Stimulated activated effector memory CD8-positive, alpha-beta T cell treated with anti-CD3 and anti-CD28 coated beads, Interleukin-12 subunit alpha, Interleukin-12 subunit beta, amount 100 ng/mL, for 72 hours (primary cell): ENCODE data around the gene NPAS3.

Experiments used
- ATAC-seq: fragments of 150-1000 bp; cut with Tn5 transposase; 2 replicates; pipeline ENCODE4 v1.10.0; 2021
- DNase-seq, 2 donors: peaks; one replicate each; pipeline ENCODE4 v3.0.0; 2021 to 2022; ENCODE audit warnings: low spot score in 2 of 2
- H3K27ac Mint-ChIP-seq: one replicate; pipeline ENCODE4 v1.8.0; 2022; ENCODE audit warnings: mild to moderate bottlenecking, mixed read lengths
- H3K36me3 Mint-ChIP-seq: one replicate; pipeline ENCODE4 v1.8.0; 2022; ENCODE audit warnings: mild to moderate bottlenecking, mixed read lengths
- H3K4me1 Mint-ChIP-seq: one replicate; pipeline ENCODE4 v1.8.0; 2022; ENCODE audit warnings: mixed read lengths
- H3K4me3 Mint-ChIP-seq: one replicate; pipeline ENCODE4 v1.8.0; 2022; ENCODE audit warnings: mild to moderate bottlenecking, mixed read lengths
- H3K9me3 Mint-ChIP-seq: one replicate; pipeline ENCODE4 v1.8.0; 2022; ENCODE audit warnings: mixed read lengths

NPAS3 gene

GRCh38 chr14:32978691-32979255 lies 40.1 kb downstream of the NPAS3 start:
- H3K36me3 Mint-ChIP-seq: no peaks in the 10 kb centered on the region
- H3K4me3 Mint-ChIP-seq: no peak overlapping the region
- H3K9me3 Mint-ChIP-seq: peaks cover 3% of the 10 kb centered on the region
- no peaks in the 10 kb centered on the region for H3K4me1 Mint-ChIP-seq
- ATAC-seq: no peak
- DNase-seq: no peak
- H3K27ac Mint-ChIP-seq: no peak overlapping the region

- peaks cover 8% of the 10 kb centered on the region for H3K9me3 Mint-ChIP-seq
- ATAC-seq (no peak), DNase-seq (no peak)
- no peak overlapping the region for H3K4me3 Mint-ChIP-seq
- no peak overlapping the region for H3K27ac Mint-ChIP-seq
- H3K36me3 Mint-ChIP-seq: no peaks in the 10 kb centered on the region
- no peaks in the 10 kb centered on the region for H3K4me1 Mint-ChIP-seq
These were observed 41.7 kb downstream of the NPAS3 start for GRCh38 chr14:32980178-32980901.

- no peaks in the 10 kb centered on the region for H3K36me3 Mint-ChIP-seq
- H3K27ac Mint-ChIP-seq: no peak overlapping the region
- H3K4me1 Mint-ChIP-seq: no peaks in the 10 kb centered on the region
- ATAC-seq: no peak
- no peak overlapping the region for H3K4me3 Mint-ChIP-seq
- no peak for DNase-seq
- peaks cover 8% of the 10 kb centered on the region for H3K9me3 Mint-ChIP-seq
These were observed 42.3 kb downstream of the NPAS3 start for GRCh38 chr14:32980902-32981501.

- H3K4me1 Mint-ChIP-seq: no peaks in the 10 kb centered on the region
- no peak for ATAC-seq
- peaks cover 13% of the 10 kb centered on the region for H3K9me3 Mint-ChIP-seq
- H3K4me3 Mint-ChIP-seq: no peak overlapping the region
- H3K27ac Mint-ChIP-seq: no peak overlapping the region
- no peak for DNase-seq
- no peaks in the 10 kb centered on the region for H3K36me3 Mint-ChIP-seq
These were observed 45.7 kb downstream of the NPAS3 start for GRCh38 chr14:32984241-32984930.

- ATAC-seq (no peak), DNase-seq (no peak)
- Mint-ChIP-seq H3K9me3 (peaks cover 18% of the 10 kb centered on the region), H3K27ac (no peak overlapping the region), H3K4me1 (no peaks in the 10 kb centered on the region), H3K36me3 (no peaks in the 10 kb centered on the region), H3K4me3 (no peak overlapping the region)
These were observed 47.2 kb downstream of the NPAS3 start for GRCh38 chr14:32985866-32986265.

GRCh38 chr14:32986791-32987540 lies 48.3 kb downstream of the NPAS3 start:
- H3K4me3 Mint-ChIP-seq: no peak overlapping the region
- H3K9me3 Mint-ChIP-seq: peaks cover 18% of the 10 kb centered on the region
- ATAC-seq: no peak
- DNase-seq: no peak
- no peaks in the 10 kb centered on the region for H3K36me3 Mint-ChIP-seq
- H3K27ac Mint-ChIP-seq: no peak overlapping the region
- no peaks in the 10 kb centered on the region for H3K4me1 Mint-ChIP-seq

GRCh38 chr14:32991691-32992090 lies 53.0 kb downstream of the NPAS3 start:
- ATAC-seq: no peak
- no peak overlapping the region for H3K27ac Mint-ChIP-seq
- H3K9me3 Mint-ChIP-seq: peaks cover 22% of the 10 kb centered on the region
- DNase-seq: no peak
- no peak overlapping the region for H3K4me3 Mint-ChIP-seq
- H3K36me3 Mint-ChIP-seq: no peaks in the 10 kb centered on the region
- no peaks in the 10 kb centered on the region for H3K4me1 Mint-ChIP-seq

GRCh38 chr14:32993921-32994320 lies 55.2 kb downstream of the NPAS3 start:
- Mint-ChIP-seq H3K27ac (no peak overlapping the region), H3K4me3 (no peak overlapping the region), H3K4me1 (no peaks in the 10 kb centered on the region), H3K36me3 (no peaks in the 10 kb centered on the region), H3K9me3 (peaks cover 22% of the 10 kb centered on the region)
- no peak for DNase-seq
- no peak for ATAC-seq

- ATAC-seq: no peak
- H3K4me3 Mint-ChIP-seq: no peak overlapping the region
- no peak for DNase-seq
- no peaks in the 10 kb centered on the region for H3K36me3 Mint-ChIP-seq
- no peak overlapping the region for H3K27ac Mint-ChIP-seq
- no peaks in the 10 kb centered on the region for H3K4me1 Mint-ChIP-seq
- peaks cover 16% of the 10 kb centered on the region for H3K9me3 Mint-ChIP-seq
These were observed 57.7 kb downstream of the NPAS3 start for GRCh38 chr14:32996343-32996742.

- no peaks in the 10 kb centered on the region for H3K36me3 Mint-ChIP-seq
- H3K4me1 Mint-ChIP-seq: no peaks in the 10 kb centered on the region
- no peak for DNase-seq
- H3K27ac Mint-ChIP-seq: no peak overlapping the region
- H3K4me3 Mint-ChIP-seq: no peak overlapping the region
- ATAC-seq: no peak
- H3K9me3 Mint-ChIP-seq: peaks cover 7% of the 10 kb centered on the region
These were observed 59.8 kb downstream of the NPAS3 start for GRCh38 chr14:32998433-32998832.

GRCh38 chr14:33009673-33010072 lies 71.0 kb downstream of the NPAS3 start:
- ATAC-seq: no peak
- Mint-ChIP-seq H3K36me3 (no peaks in the 10 kb centered on the region), H3K27ac (no peak overlapping the region), H3K4me1 (no peaks in the 10 kb centered on the region), H3K9me3 (peaks cover 6% of the 10 kb centered on the region), H3K4me3 (no peak overlapping the region)
- DNase-seq: no peak

GRCh38 chr14:33010495-33010894 lies 71.8 kb downstream of the NPAS3 start:
- Mint-ChIP-seq H3K4me1 (no peaks in the 10 kb centered on the region), H3K27ac (no peak overlapping the region), H3K9me3 (peaks cover 10% of the 10 kb centered on the region), H3K36me3 (no peaks in the 10 kb centered on the region), H3K4me3 (no peak overlapping the region)
- no peak for ATAC-seq
- no peak for DNase-seq

GRCh38 chr14:33014710-33015109 lies 76.0 kb downstream of the NPAS3 start:
- Mint-ChIP-seq H3K9me3 (peaks cover 10% of the 10 kb centered on the region), H3K36me3 (no peaks in the 10 kb centered on the region), H3K27ac (no peak overlapping the region), H3K4me1 (no peaks in the 10 kb centered on the region), H3K4me3 (no peak overlapping the region)
- DNase-seq (no peak), ATAC-seq (no peak)

- Mint-ChIP-seq H3K27ac (no peak overlapping the region), H3K4me1 (no peaks in the 10 kb centered on the region), H3K4me3 (no peak overlapping the region), H3K9me3 (peaks cover 10% of the 10 kb centered on the region), H3K36me3 (no peaks in the 10 kb centered on the region)
- DNase-seq (no peak), ATAC-seq (no peak)
These were observed 77.9 kb downstream of the NPAS3 start for GRCh38 chr14:33016613-33017012.

- peaks cover 10% of the 10 kb centered on the region for H3K9me3 Mint-ChIP-seq
These were observed 78.3 kb downstream of the NPAS3 start for GRCh38 chr14:33017016-33017415.

More at GRCh38 chr14:33017016-33017415, 78.3 kb downstream of the NPAS3 start:
- no peak overlapping the region for H3K4me3 Mint-ChIP-seq
- no peaks in the 10 kb centered on the region for H3K36me3 Mint-ChIP-seq
- DNase-seq (no peak), ATAC-seq (no peak)
- H3K4me1 Mint-ChIP-seq: no peaks in the 10 kb centered on the region
- H3K27ac Mint-ChIP-seq: no peak overlapping the region
